Skeletal muscle satellite cell (primary cell): ENCODE measurements around the gene CCDC142.

Experiments used
- H3K27me3 ChIP-seq: 2 replicates; pipeline ENCODE4 v1.7.0; 2013; ENCODE audit warnings: low read length; ENCODE audit not compliant: control insufficient read depth, insufficient read depth
- H3K36me3 ChIP-seq: 2 replicates; pipeline ENCODE4 v1.7.0; 2013; ENCODE audit warnings: mild to moderate bottlenecking, control low read depth, low read length; ENCODE audit not compliant: insufficient read depth
- H3K4me1 ChIP-seq: 2 replicates; pipeline ENCODE4 v1.7.0; 2013; ENCODE audit warnings: low read length; ENCODE audit not compliant: control insufficient read depth, insufficient read depth
- H3K4me2 ChIP-seq: 2 replicates; pipeline ENCODE4 v1.7.0; 2013; ENCODE audit warnings: mild to moderate bottlenecking, low read length
- H3K4me3 ChIP-seq: 2 replicates; pipeline ENCODE4 v1.7.0; 2013; ENCODE audit warnings: low read length
- H3K9ac ChIP-seq: 2 replicates; pipeline ENCODE4 v1.7.0; 2013; ENCODE audit warnings: mild to moderate bottlenecking, low read depth, low read length, moderate library complexity
- H3K9me3 ChIP-seq: replicated peaks from 2 replicates; pipeline ENCODE4 v1.7.0; 2013; ENCODE audit warnings: mild to moderate bottlenecking, control low read depth, low read length

Gene CCDC142

DNA sequence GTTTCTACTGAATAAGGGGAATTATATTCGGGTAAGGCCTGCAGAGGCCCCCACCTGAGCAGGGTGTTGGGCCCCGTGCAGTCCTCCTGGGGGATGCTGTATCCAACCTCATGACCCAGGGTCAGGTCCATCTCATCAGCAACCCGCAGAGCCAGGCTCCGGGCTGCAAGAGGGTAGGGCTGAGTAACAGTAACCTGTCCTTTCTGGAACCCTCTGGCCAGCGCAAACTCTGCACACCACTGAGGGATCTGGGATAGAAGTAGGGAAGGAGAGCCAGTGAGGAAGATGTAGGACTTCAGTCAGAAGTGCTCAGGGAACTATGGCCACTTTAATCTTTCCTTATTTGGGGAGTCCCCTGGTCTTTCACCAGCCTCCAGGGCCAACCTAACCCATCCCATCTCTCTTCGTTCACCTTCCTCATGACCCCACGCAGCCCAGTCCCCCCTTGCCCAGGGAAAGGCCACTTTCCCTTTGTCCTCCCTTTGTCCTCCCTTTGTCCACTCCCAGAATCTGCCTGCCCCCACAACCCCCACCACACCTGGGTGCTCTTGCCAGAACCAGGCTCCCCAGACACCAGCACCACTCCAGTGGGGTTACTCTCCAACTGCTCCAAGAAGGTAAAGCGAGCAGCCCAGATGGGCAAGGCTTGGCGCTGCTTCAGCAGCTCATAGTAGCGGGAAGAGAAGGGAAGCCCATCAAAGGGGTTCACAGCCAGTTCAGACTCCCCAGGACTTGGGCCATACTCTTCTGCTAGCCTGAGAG is 42.3 kb upstream of the CCDC142 start:
- Histone ChIP-seq H3K9me3 (no peaks in the 10 kb centered on the region), H3K4me2 (no peak overlapping the region), H3K4me1 (peaks cover 8% of the 10 kb centered on the region), H3K9ac (no peak overlapping the region), H3K27me3 (peaks cover 3% of the 10 kb centered on the region), H3K4me3 (no peak overlapping the region), H3K36me3 (peaks cover 31% of the 10 kb centered on the region)

DNA sequence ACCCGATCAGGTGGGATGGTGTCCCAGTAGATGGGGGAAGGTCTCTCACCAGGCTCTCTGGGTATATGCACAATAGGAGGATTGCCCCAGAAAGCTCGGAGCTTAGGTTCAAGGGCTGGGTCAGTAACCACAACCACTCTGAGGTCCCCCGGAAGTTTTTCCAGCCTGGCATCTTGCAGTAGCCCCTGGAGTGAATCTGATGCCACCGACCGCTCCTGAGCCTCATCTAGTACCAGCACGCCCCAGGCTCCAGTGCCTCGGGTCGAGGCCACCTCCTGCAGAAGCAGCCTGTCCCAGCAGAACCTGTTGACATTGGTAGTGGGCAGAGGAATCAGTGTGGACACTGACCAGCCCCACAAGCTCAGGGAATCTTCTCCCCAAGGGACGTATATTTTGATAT is 41.2 kb upstream of the CCDC142 start:
- peaks cover 8% of the 10 kb centered on the region for H3K4me1 ChIP-seq
- H3K9me3 ChIP-seq, result no peaks in the 10 kb centered on the region
- H3K36me3 ChIP-seq, result peaks cover 31% of the 10 kb centered on the region
- no peak overlapping the region for H3K4me2 ChIP-seq
- peaks cover 14% of the 10 kb centered on the region for H3K27me3 ChIP-seq
- no peak overlapping the region for H3K4me3 ChIP-seq
- H3K9ac ChIP-seq, result no peak overlapping the region

DNA sequence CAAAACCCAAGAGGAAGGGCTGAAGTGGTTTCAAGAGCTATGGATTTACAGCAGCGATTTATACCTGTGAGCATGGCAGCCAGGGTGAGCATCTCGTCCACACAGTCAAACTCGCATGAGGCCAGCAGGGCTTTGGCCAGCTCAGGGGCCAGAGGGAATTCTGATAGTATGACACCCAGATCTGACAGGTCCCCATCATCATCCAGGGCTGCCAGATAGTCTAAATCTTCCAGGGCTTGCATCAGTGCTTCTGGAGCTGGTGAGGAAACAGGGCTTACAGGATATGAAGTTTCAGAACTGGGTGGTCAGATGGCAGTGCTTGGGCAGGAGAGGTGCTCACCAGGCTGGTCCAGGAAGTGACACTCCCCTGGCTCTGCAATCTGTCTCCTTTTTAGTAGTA is 39.7 kb upstream of the CCDC142 start:
- Histone ChIP-seq H3K36me3 (peaks cover 22% of the 10 kb centered on the region), H3K27me3 (peaks cover 29% of the 10 kb centered on the region), H3K9ac (no peak overlapping the region), H3K4me1 (no peaks in the 10 kb centered on the region), H3K4me2 (no peak overlapping the region), H3K4me3 (no peak overlapping the region), H3K9me3 (no peaks in the 10 kb centered on the region)

DNA sequence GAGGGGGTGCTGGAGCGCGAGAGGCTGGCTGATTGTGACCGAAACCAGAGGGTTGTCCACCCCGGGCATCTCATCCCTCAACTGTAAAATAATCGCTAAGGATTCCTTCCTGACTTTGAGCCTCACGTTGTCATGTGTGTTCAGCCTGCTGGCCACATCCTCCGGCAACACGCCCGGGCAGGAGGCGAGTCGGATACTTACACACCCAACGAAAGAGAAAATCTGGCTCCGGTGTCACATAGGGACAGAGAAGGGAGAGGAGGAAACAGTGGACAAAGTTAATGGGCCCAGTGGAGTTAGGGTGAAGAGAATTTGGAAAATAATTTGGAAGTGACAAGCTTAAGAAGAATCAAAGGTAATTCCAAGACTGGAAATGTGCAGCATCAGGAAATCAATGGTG is 33.9 kb upstream of the CCDC142 start:
- Histone ChIP-seq H3K36me3 (no peaks in the 10 kb centered on the region), H3K27me3 (peaks cover 77% of the 10 kb centered on the region), H3K9me3 (peaks cover 5% of the 10 kb centered on the region), H3K9ac (no peak overlapping the region), H3K4me3 (no peak overlapping the region), H3K4me1 (peaks cover 1% of the 10 kb centered on the region), H3K4me2 (no peak overlapping the region)

DNA sequence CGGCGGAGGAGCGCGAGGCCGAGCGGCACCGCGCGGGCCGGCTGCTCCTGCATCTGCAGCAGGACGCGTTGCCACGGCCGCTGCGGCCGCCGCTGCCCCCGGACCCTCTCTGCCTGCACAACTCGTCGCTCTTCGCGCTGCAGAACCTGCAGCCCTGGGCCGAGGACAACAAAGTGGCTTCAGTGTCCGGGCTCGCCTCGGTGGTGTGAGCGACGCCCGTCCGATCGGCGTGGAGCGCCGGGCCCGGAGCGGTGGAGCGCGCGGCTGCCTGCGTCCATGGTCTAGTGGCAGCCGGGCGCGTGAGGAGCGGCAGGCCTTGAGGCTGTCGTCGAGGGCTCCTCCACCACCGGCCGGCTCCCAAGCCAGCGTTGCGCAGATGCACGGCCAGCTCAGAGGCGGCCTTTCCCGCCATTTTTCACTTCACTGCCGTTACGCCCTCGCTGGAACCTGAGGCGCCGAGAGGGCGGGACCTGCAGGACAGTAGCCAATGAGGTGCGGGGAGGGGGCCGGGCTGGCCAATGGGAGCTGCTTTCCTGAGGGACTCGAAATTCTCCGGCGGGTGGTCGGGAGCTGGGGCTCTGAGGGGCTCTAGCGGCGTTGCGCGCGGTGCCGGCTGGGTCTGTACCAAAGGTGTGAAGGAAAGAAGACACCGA is 33.3 kb upstream of the CCDC142 start:
- peak overlapping the region; percentile 55 for H3K4me3 ChIP-seq
- H3K9me3 ChIP-seq, result peaks cover 5% of the 10 kb centered on the region
- H3K9ac ChIP-seq, result no peak overlapping the region
- no peaks in the 10 kb centered on the region for H3K36me3 ChIP-seq
- peak overlapping the region; percentile 64 for H3K4me2 ChIP-seq
- H3K27me3 ChIP-seq, result peaks cover 77% of the 10 kb centered on the region
- peaks cover 7% of the 10 kb centered on the region for H3K4me1 ChIP-seq

DNA sequence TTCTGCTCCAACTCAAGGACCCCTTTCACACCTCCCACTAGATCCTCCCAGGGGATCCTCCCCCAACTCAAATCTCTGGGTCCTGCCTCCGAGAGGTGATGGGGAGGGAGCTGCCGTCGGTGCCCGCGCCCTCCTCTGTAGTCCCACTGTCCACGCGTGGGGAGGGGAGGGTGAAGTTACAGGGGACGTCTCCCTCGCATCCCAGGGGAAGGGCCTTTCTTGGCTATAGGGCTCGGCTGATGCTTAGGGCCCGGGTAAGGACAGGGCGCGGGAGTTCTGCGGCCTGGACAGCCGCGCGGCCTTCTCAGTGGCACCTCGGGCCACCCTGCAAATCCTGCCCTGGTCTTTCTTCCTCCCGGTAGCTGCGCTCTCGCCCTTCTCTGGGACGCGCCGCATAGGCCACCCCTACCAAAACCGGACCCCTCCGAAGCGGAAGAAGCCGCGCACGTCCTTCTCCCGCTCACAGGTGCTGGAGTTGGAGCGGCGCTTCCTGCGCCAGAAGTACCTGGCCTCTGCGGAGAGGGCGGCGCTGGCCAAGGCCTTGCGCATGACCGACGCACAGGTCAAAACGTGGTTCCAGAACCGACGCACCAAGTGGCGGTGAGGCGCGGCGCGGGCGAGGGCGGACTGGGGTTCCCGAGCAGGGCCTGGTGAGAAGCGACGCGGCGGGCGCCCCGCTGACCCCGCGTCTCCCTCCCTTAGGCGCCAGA is 32.6 kb upstream of the CCDC142 start:
- Histone ChIP-seq H3K4me2 (peak overlapping the region; percentile 64), H3K36me3 (no peaks in the 10 kb centered on the region), H3K4me3 (no peak overlapping the region), H3K27me3 (peaks cover 79% of the 10 kb centered on the region), H3K9me3 (peaks cover 5% of the 10 kb centered on the region), H3K4me1 (peaks cover 10% of the 10 kb centered on the region), H3K9ac (no peak overlapping the region)

DNA sequence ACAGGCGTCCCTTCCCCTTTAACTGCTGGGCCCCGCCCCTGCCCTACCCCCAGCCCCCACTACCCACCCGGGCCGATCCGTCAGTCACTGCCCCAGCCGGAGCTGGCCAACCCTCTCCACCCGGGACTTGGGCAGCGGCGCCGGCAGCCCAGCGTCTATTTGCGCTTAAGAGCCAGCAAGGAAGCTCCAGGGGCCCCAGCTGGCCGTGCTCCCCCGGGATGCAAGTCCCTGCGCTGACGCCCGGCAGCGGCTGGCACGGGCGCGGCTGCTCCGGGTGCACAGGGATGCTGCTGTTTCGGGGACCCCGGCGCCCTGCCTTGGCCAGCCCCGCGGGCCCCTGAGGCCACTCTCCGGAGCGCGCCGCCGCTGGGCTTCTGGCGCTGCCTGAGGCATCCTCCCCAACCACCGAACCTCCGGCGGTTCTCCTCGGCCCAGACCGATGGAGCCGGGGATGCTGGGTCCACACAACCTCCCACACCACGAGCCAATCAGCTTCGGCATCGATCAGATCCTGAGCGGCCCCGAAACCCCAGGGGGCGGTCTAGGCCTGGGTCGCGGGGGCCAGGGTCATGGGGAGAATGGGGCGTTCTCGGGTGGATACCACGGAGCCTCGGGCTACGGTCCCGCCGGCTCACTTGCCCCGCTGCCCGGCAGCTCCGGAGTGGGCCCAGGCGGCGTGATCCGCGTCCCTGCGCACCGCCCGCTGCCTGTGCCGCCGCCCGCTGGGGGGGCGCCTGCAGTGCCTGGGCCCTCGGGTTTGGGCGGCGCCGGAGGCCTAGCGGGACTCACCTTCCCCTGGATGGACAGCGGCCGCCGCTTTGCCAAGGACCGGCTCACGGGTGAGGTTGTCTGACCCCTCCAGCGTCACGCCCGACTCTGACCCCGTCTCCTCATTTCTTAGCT is 31.8 kb upstream of the CCDC142 start, which contains the start of gene TLX2:
TLX2 (plus strand) TSS at position 83 of the 903 bp plus-strand sequence; CDS start at position 440, 357 bp downstream.
- Histone ChIP-seq H3K27me3 (peaks cover 77% of the 10 kb centered on the region), H3K4me1 (peaks cover 10% of the 10 kb centered on the region), H3K9ac (no peak within 1 kb of the TSS)

DNA sequence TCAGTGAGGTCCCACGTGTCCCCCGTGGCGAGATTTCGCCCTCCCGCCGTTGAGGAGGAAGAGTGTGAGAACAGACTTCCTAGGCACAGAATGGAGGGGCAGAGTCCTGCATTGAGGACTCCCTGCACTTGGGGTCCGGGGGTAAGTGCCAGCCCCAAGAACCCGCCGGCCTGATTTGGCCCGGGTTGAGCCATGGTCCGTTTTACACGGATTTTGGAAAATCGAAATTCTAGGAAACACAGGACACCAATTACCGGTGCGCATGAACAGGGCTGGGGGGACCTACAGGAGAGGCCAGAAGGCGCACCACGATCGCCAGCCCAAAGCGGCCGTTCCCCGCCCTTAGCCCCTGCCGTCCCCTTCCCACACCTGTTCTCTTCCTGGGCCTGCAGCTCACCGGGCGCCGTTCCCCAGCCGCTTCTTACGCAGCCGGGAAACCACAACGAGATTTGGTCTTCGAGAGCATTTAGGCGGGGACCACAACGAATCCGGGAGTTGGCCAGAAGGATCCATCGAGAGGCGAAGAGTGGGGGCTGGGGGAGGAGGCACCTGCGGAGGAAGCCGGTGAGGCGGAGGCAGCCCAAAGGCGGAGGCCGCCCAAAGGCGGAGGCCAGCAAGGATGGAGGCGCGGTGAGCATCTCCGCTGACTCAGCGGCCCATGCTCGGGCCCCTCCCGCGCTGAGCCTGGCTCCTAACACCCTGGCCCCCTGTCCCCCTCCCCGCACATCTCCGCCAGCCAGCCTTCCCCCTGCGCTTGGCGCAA is 31.0 kb upstream of the CCDC142 start:
- Histone ChIP-seq H3K9ac (no peak overlapping the region), H3K36me3 (no peaks in the 10 kb centered on the region), H3K4me1 (peaks cover 10% of the 10 kb centered on the region), H3K27me3 (peaks cover 70% of the 10 kb centered on the region), H3K4me2 (peak overlapping the region; percentile 57), H3K9me3 (peaks cover 5% of the 10 kb centered on the region), H3K4me3 (no peak overlapping the region)

More for the DNA sequence above, 31.8 kb upstream of the CCDC142 start, which contains the start of gene TLX2:
- H3K4me3 ChIP-seq, result peak within 1 kb of the TSS; percentile 12
- no peaks in the 10 kb centered on the region for H3K36me3 ChIP-seq
- H3K9me3 ChIP-seq, result peaks cover 5% of the 10 kb centered on the region
- peak within 1 kb of the TSS; percentile 57 for H3K4me2 ChIP-seq

DNA sequence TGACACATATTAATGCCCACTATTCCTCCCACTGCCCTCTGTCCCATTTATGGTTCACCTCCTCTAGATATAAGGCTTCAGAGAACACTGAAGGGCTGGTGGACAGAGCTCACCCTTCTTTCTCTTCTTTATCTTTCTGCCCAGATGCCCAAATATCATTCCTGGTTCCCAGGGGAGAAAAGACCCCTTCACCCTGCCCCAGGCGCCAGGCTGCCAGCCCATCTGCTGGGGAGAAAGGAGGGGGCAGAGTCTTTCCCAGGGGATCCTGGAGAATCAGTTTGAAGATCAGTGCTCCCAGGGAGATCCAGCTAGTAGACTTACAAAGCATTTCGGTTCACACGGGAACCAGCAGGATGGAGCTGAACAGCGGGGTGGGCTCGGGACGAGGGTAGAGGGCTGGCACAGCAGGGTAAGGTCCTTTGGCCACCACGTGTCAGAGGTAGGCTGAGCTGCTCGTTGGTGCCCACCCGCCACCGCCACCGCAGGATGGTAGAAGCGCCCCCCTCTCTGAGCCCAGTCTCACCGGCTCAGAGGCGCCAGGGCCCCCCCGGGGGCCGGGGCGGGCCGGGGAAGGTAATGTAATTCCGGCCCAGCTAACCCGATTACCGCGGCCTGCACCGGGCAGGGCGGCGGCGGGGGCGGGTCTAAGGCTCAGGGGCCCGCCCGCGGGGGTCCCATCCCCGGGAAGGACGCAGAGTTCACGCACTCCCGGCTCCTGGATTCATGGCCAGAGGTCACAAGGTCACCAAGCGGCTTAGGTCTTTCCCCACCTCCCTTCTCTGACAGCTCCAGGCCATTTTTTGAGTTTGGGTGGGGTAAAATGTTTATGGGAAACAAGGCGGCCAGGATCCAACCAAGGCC is 30.2 kb upstream of the CCDC142 start:
- Histone ChIP-seq H3K9me3 (peaks cover 5% of the 10 kb centered on the region), H3K4me2 (no peak overlapping the region), H3K4me1 (peaks cover 15% of the 10 kb centered on the region), H3K27me3 (peaks cover 62% of the 10 kb centered on the region), H3K4me3 (no peak overlapping the region), H3K9ac (no peak overlapping the region), H3K36me3 (no peaks in the 10 kb centered on the region)
